Inflammatory macrophage (primary cell): ENCODE data around the gene ZEB2.
A peak's percentile ranks its signal among the peaks of the same experiment; 100 is the strongest.

ENCODE experiments used
- DNase-seq, 2 donors: peaks; one replicate each; pipeline ENCODE4 v3.0.0-alpha.2; 2020 to 2022

Gene ZEB2

GRCh38 chr2:144528108-144528507, 8.2 kb upstream of the ZEB2 start:
- no peak for DNase-seq

- no peak for DNase-seq
These were observed 6.9 kb upstream of the ZEB2 start for GRCh38 chr2:144526831-144527230.

GRCh38 chr2:144524118-144525009, 4.4 kb upstream of the ZEB2 start:
- peak; percentile 62 to 66 for DNase-seq

GRCh38 chr2:144523596-144524117, 3.7 kb upstream of the ZEB2 start:
- no peak for DNase-seq

GRCh38 chr2:144522897-144523595, 3.1 kb upstream of the ZEB2 start:
- DNase-seq, result peak in 1 of 2 donors; percentile 41

GRCh38 chr2:144522176-144522896, 2.4 kb upstream of the ZEB2 start:
- peak in 1 of 2 donors; percentile 45 for DNase-seq

- DNase-seq, result peak in 1 of 2 donors; percentile 50
These were observed 1.8 kb upstream of the ZEB2 start for GRCh38 chr2:144521686-144522085.

GRCh38 chr2:144520756-144521487, 1.0 kb upstream of the ZEB2 start:
- DNase-seq, result peak; percentile 62 to 84

GRCh38 chr2:144519597-144519933, 354 bp downstream of the ZEB2 start:
- no peak for DNase-seq

GRCh38 chr2:144518748-144519596, 947 bp downstream of the ZEB2 start:
- peak; percentile 65 to 85 for DNase-seq

GRCh38 chr2:144517866-144518747, 1.8 kb downstream of the ZEB2 start:
- peak; percentile 49 to 52 for DNase-seq

GRCh38 chr2:144516981-144517865, 2.7 kb downstream of the ZEB2 start:
- DNase-seq, result peak; percentile 86 to 91

GRCh38 chr2:144516411-144516980, 3.4 kb downstream of the ZEB2 start:
- peak; percentile 40 to 50 for DNase-seq

- DNase-seq, result peak; percentile 61 to 62
These were observed 4.1 kb downstream of the ZEB2 start for GRCh38 chr2:144515696-144516410.

GRCh38 chr2:144515099-144515695, 4.7 kb downstream of the ZEB2 start:
- peak in 1 of 2 donors; percentile 36 for DNase-seq

- DNase-seq, result peak in 1 of 2 donors; percentile 41
These were observed 5.3 kb downstream of the ZEB2 start for GRCh38 chr2:144514616-144515091.

GRCh38 chr2:144513388-144514101, 6.4 kb downstream of the ZEB2 start:
- DNase-seq, result peak; percentile 63 to 69
